HG02943 (cell line): ENCODE data around the gene CRABP2.

Experiments
- ATAC-seq: cut with Tn5 transposase; IDR thresholded peaks from one replicate; pipeline ENCODE4 v1.9.1; 2021; ENCODE audit warnings: mild to moderate bottlenecking, low read depth, moderate library complexity; ENCODE audit not compliant: unreplicated experiment

CRABP2 gene

GRCh38 chr1:156711011-156711817 is 5.8 kb upstream of the CRABP2 start:
- no peak for ATAC-seq

- ATAC-seq = no peak
Observed at GRCh38 chr1:156709757-156710489, 4.5 kb upstream of the CRABP2 start.

- no peak for ATAC-seq
Observed at GRCh38 chr1:156709031-156709430, 3.6 kb upstream of the CRABP2 start.

GRCh38 chr1:156708218-156708661 is 2.9 kb upstream of the CRABP2 start:
- ATAC-seq = no peak

GRCh38 chr1:156707417-156708217 is 2.2 kb upstream of the CRABP2 start:
- no peak for ATAC-seq

- ATAC-seq = no peak
Observed at GRCh38 chr1:156706657-156707416, 1.5 kb upstream of the CRABP2 start.

- ATAC-seq = no peak
Observed at GRCh38 chr1:156705918-156706656, 704 bp upstream of the CRABP2 start.

- ATAC-seq = no peak
Observed at GRCh38 chr1:156704930-156705320, 458 bp downstream of the CRABP2 start.

- ATAC-seq = no peak
Observed at GRCh38 chr1:156704166-156704711, 1.1 kb downstream of the CRABP2 start.

GRCh38 chr1:156703741-156704140 is 1.6 kb downstream of the CRABP2 start:
- ATAC-seq = no peak

GRCh38 chr1:156703336-156703735 is 2.0 kb downstream of the CRABP2 start:
- no peak for ATAC-seq

- ATAC-seq = no peak
Observed at GRCh38 chr1:156700736-156701531, 4.4 kb downstream of the CRABP2 start.

GRCh38 chr1:156698995-156699394 is 6.4 kb downstream of the CRABP2 start:
- no peak for ATAC-seq

- ATAC-seq = no peak
Observed at GRCh38 chr1:156697481-156697880, 7.9 kb downstream of the CRABP2 start.

- no peak for ATAC-seq
Observed at GRCh38 chr1:156696755-156697154, 8.6 kb downstream of the CRABP2 start.

- ATAC-seq = no peak
Observed at GRCh38 chr1:156694690-156694962, 10.8 kb downstream of the CRABP2 start.

GRCh38 chr1:156693848-156694689 is 11.3 kb downstream of the CRABP2 start:
- ATAC-seq = no peak
